ENCODE measurements around the gene BLOC1S1. TPM values are rescaled to one million over a fixed set of nuclear protein-coding genes. Genes with fewer than 3 reads are reported as not detected.

Gene BLOC1S1
- total RNA-seq, 4 donors from 2014 or later: 159 to 253 (median 196) TPM

- no peak for DNase-seq (ENCODE audit: extremely low spot score)
- H3K4me3 ChIP-seq: peak overlapping the region in 3 of 4 donors; percentile 7 to 44 (median 27)
- H3K4me1 ChIP-seq: peaks cover 50 to 93% (median 90%) of the 10 kb centered on the region in 4 donors
- no peaks in the 10 kb centered on the region for H3K9me3 ChIP-seq
- TF ChIP-seq EP300 (IDR thresholded peaks at IDR 0.05) (no peak), POLR2A (IDR thresholded peaks at IDR 0.05; ENCODE audit: low read depth) (no peak), POLR2AphosphoS5 (IDR thresholded peaks at IDR 0.05) (no peak), CTCF (IDR thresholded peaks at IDR 0.05) (no peak)
- H3K36me3 ChIP-seq: no peaks in the 10 kb centered on the region
- no peaks in the 10 kb centered on the region for H3K27me3 ChIP-seq
- H3K27ac ChIP-seq (replicated peaks in 1 of 4): peak overlapping the region; percentile 89 to 100 (median 96)
- intact Hi-C loops (cut with DNase I): no loop called here
- 63% methylated on average over 4 of the region's 4 CpGs for WGBS
Measured at GRCh38 chr12:55711786-55712553, 3.9 kb upstream of the BLOC1S1 start.

GRCh38 chr12:55712700-55713415 lies 3.0 kb upstream of the BLOC1S1 start:
- intact Hi-C loops (cut with DNase I): no loop called here
- DNase-seq (ENCODE audit: extremely low spot score): no peak
- WGBS: 33% methylated on average over 1 of the region's 1 CpG
- TF ChIP-seq CTCF (IDR thresholded peaks at IDR 0.05) (no peak), POLR2AphosphoS5 (IDR thresholded peaks at IDR 0.05) (no peak), EP300 (IDR thresholded peaks at IDR 0.05) (no peak), POLR2A (IDR thresholded peaks at IDR 0.05; ENCODE audit: low read depth) (no peak)
- Histone ChIP-seq H3K4me1 (peaks cover 56 to 94% (median 92%) of the 10 kb centered on the region in 4 donors), H3K9me3 (no peaks in the 10 kb centered on the region), H3K27me3 (no peaks in the 10 kb centered on the region), H3K36me3 (no peaks in the 10 kb centered on the region), H3K27ac (replicated peaks in 1 of 4) (peak overlapping the region; percentile 89 to 100 (median 96)), H3K4me3 (peak overlapping the region in 1 of 4 donors; percentile 18)

- TF ChIP-seq POLR2A (IDR thresholded peaks at IDR 0.05; ENCODE audit: low read depth) (no peak), POLR2AphosphoS5 (IDR thresholded peaks at IDR 0.05) (peak in 1 of 2 donors; percentile 28)
- DNase-seq (ENCODE audit: extremely low spot score): no peak
- Histone ChIP-seq H3K4me1 (peaks cover 58 to 94% (median 92%) of the 10 kb centered on the region in 4 donors), H3K27ac (replicated peaks in 1 of 4) (peak overlapping the region; percentile 89 to 100 (median 96)), H3K4me3 (no peak overlapping the region), H3K9me3 (no peaks in the 10 kb centered on the region), H3K27me3 (no peaks in the 10 kb centered on the region), H3K36me3 (peaks cover 0 to 2% (median 0%) of the 10 kb centered on the region in 4 donors)
- intact Hi-C loops (cut with DNase I): no loop called here
- WGBS: 63% methylated on average over 2 of the region's 2 CpGs
Measured at GRCh38 chr12:55713721-55714120, 2.1 kb upstream of the BLOC1S1 start.

GRCh38 chr12:55715169-55715764 lies 579 bp upstream of the BLOC1S1 start:
- peaks cover 0 to 11% (median 0%) of the 10 kb centered on the region in 4 donors for H3K36me3 ChIP-seq
- no peaks in the 10 kb centered on the region for H3K9me3 ChIP-seq
- H3K27ac ChIP-seq (replicated peaks in 1 of 4): peak overlapping the region; percentile 89 to 100 (median 98)
- peaks cover 62 to 94% (median 92%) of the 10 kb centered on the region in 4 donors for H3K4me1 ChIP-seq
- peak overlapping the region; percentile 58 to 71 (median 64) for H3K4me3 ChIP-seq
- WGBS: 39% methylated on average over 7 of the region's 7 CpGs
- no peak for DNase-seq (ENCODE audit: extremely low spot score)
- intact Hi-C loops (cut with DNase I): no loop called here
- H3K27me3 ChIP-seq: no peaks in the 10 kb centered on the region
- TF ChIP-seq POLR2AphosphoS5 (IDR thresholded peaks at IDR 0.05) (peak; percentile 53 to 84), EP300 (IDR thresholded peaks at IDR 0.05) (peak; percentile 38), POLR2A (IDR thresholded peaks at IDR 0.05; ENCODE audit: low read depth) (no peak), CTCF (IDR thresholded peaks at IDR 0.05) (no peak)

GRCh38 chr12:55716582-55716957 lies 724 bp downstream of the BLOC1S1 start:
- H3K4me1 ChIP-seq: peaks cover 70 to 94% (median 92%) of the 10 kb centered on the region in 4 donors
- H3K36me3 ChIP-seq: peaks cover 0 to 11% (median 0%) of the 10 kb centered on the region in 4 donors
- peak overlapping the region; percentile 58 to 71 (median 64) for H3K4me3 ChIP-seq
- DNase-seq (ENCODE audit: extremely low spot score): no peak
- no peaks in the 10 kb centered on the region for H3K9me3 ChIP-seq
- no peaks in the 10 kb centered on the region for H3K27me3 ChIP-seq
- intact Hi-C loops (cut with DNase I): no loop called here
- peak overlapping the region; percentile 89 to 100 (median 98) for H3K27ac ChIP-seq (replicated peaks in 1 of 4)
- 6% methylated on average over 13 of the region's 13 CpGs for WGBS
- TF ChIP-seq POLR2A (IDR thresholded peaks at IDR 0.05; ENCODE audit: low read depth) (no peak), CTCF (IDR thresholded peaks at IDR 0.05) (peak in 1 of 3 experiments; percentile 11)

Measured in esophagus muscularis mucosa (tissue), 4 donors.